ENCODE measurements around the gene TAGLN. TPM values are rescaled to one million over a fixed set of nuclear protein-coding genes. Genes with fewer than 3 reads are reported as not detected.

TAGLN gene
- total and polyA plus RNA-seq, 2 of the 8 experiments (the other 6 are each of a cell fraction or from before 2014, with no cell fraction given): 140 to 300 TPM

DNA sequence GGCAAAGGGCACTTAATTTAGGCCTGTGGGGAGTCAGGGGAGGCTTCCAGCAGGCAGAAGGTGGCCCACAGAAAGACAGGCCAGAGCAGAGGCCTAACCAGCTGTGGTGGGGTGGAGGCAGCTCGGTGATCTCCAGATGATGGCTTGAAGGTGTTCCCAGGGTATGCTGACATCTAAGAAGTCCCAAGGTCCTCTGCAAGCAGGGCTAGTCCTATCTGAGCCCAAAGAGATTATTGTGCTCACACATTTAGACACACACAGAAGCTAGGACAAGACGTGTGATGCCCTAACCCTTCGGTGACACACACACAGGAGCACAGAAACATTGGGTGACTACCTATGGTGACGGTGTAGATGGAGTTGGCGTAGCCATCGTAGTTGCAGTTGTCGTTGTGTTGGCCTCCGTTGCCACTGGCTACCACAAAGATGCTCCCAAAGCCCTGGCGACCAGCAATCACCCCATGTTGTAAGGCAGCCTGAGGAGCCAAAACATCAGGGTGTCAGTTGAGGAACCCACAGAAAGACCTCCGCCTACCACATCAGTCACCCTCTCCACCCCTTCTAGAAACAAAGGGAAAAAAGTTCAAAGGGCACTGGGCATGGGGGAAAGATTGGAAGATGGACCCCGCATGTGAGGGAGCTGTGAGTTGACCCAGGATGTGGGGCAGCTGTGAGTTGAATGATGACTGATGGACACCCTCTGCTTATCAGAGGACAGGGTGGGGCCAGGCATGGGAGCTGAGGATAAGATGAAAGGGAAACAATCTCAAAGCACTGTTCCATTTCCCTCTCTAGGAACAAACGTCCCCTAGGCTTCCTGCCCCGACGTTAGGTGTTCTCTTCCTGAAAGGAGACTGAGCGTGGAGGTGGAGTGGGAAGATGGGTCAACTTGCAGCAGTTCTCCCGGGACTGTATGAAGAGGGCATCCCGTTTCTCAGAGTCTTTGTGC, 24.8 kb downstream of the TAGLN start (continued):
- TF ChIP-seq CTCF (IDR thresholded peaks at IDR 0.05; ENCODE audit: control extremely low read depth in 1 of 3, insufficient read depth in 1 of 3, low read depth in 1 of 3, low read length in 3 of 3): no peak
- no peak for TF ChIP-seq ASH2L (IDR thresholded peaks at IDR 0.05; ENCODE audit: low read length)
- TF ChIP-seq GABPA (IDR thresholded peaks at IDR 0.05; ENCODE audit: borderline replicate concordance, insufficient read depth, low read length): no peak
- no peak for TF ChIP-seq E2F6 (IDR thresholded peaks at IDR 0.05)
- no peak for TF ChIP-seq CBX8 (IDR thresholded peaks at IDR 0.05; ENCODE audit: borderline replicate concordance, low read depth, low read length)
- TF ChIP-seq CHD2 (IDR thresholded peaks at IDR 0.05; ENCODE audit: low read length): no peak
- no peak for TF ChIP-seq SIN3A (conservative IDR thresholded peaks at IDR 0.05 in 1 of 2, IDR thresholded peaks at IDR 0.05 in 1 of 2; ENCODE audit: low read depth in 1 of 2, low read length in 2 of 2)
- no peak for TF ChIP-seq EGR1 (IDR thresholded peaks at IDR 0.05; ENCODE audit: borderline replicate concordance, low read depth, low read length)
- TF ChIP-seq TAF1 (IDR thresholded peaks at IDR 0.05; ENCODE audit: low read depth, low read length): no peak
